HL-60 (cell line): Measurements from ENCODE around the gene RBM38.

Source experiments
- DNase-seq, 2 experiments: peaks; one replicate each; pipeline ENCODE4 v3.0.0-alpha.2; 2010 to 2020; ENCODE audit warnings: low read depth in 1 of 2, low spot score in 1 of 2
- H3K27ac ChIP-seq: fragments of 250-450 bp; sonication (Bioruptor Pico); replicated peaks from 2 replicates; pipeline ENCODE4 v1.5.1; 2020; ENCODE audit warnings: mild to moderate bottlenecking, moderate library complexity
- H3K27me3 ChIP-seq: fragments of 250-450 bp; sonication (Bioruptor Pico); 2 replicates; pipeline ENCODE4 v1.5.1; 2021; ENCODE audit warnings: mild to moderate bottlenecking, moderate library complexity; ENCODE audit not compliant: insufficient read depth, poor library complexity, severe bottlenecking
- H3K4me3 ChIP-seq: replicated peaks from 2 replicates; pipeline ENCODE4 v1.5.1; 2011; ENCODE audit warnings: mild to moderate bottlenecking, control low read depth, low read length; ENCODE audit not compliant: insufficient read depth
- CTCF ChIP-seq: IDR thresholded peaks from one replicate; pipeline ENCODE4 v1.5.1; 2011; ENCODE audit warnings: low read length, control low read depth, inconsistent platforms; ENCODE audit not compliant: insufficient read depth
- GABPA ChIP-seq: IDR thresholded peaks from 2 replicates; pipeline ENCODE4 v1.6.1; 2012; ENCODE audit warnings: low read depth
- POLR2AphosphoS5 ChIP-seq: IDR thresholded peaks from 2 replicates; pipeline ENCODE4 v1.6.1; 2012; ENCODE audit warnings: low read depth
- REST ChIP-seq: IDR thresholded peaks from 2 replicates; pipeline ENCODE4 v1.6.1; 2012; ENCODE audit warnings: low read depth; ENCODE audit not compliant: insufficient replicate concordance
- SPI1 ChIP-seq: IDR thresholded peaks from 2 replicates; pipeline ENCODE4 v1.6.1; 2012; ENCODE audit warnings: low read depth, mild to moderate bottlenecking, borderline replicate concordance

Gene RBM38

DNA sequence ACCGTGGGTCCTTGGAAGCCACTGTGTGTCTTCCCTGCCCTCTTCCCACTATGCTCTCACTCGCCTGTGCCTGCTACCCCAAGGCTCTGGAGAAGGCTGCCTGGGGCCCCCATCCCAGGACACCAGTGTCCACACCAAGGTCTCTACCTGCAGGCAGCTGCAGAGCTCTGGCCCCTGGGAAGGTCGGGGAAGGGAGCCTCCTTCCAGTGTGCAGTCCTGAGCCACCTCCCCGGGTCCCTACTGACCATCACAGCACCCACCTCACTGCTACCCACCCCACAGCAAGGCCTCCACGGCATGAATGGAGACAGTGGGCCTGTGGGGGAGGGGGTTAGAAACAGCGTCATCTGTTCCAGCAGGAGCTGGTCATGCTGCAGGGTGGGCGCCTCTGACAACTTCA is 35.6 kb downstream of the RBM38 start:
- TF ChIP-seq REST, result no peak
- no peak for TF ChIP-seq CTCF
- TF ChIP-seq GABPA, result no peak
- no peak for TF ChIP-seq SPI1
- no peak for TF ChIP-seq POLR2AphosphoS5
- no peak for DNase-seq
- H3K27ac ChIP-seq, result no peak overlapping the region
- no peaks in the 10 kb centered on the region for H3K27me3 ChIP-seq
- H3K4me3 ChIP-seq, result no peak overlapping the region

GRCh38 chr20:57428324-57429158 is 37.3 kb downstream of the RBM38 start:
- H3K4me3 ChIP-seq, result no peak overlapping the region
- DNase-seq, result no peak
- no peaks in the 10 kb centered on the region for H3K27me3 ChIP-seq
- H3K27ac ChIP-seq, result no peak overlapping the region
- TF ChIP-seq SPI1, result no peak
- no peak for TF ChIP-seq GABPA
- no peak for TF ChIP-seq POLR2AphosphoS5
- TF ChIP-seq CTCF, result no peak
- no peak for TF ChIP-seq REST

GRCh38 chr20:57429159-57429496 is 37.9 kb downstream of the RBM38 start:
- DNase-seq, result no peak
- H3K27me3 ChIP-seq, result no peaks in the 10 kb centered on the region
- TF ChIP-seq SPI1 (no peak), REST (no peak), GABPA (no peak), CTCF (no peak), POLR2AphosphoS5 (no peak)
- H3K4me3 ChIP-seq, result no peak overlapping the region
- H3K27ac ChIP-seq, result no peak overlapping the region
